ENCODE measurements around the gene UBE2I. TPM values are rescaled to one million over a fixed set of nuclear protein-coding genes. Genes with fewer than 3 reads are reported as not detected.
A peak's percentile ranks its signal among the peaks of the same experiment; 100 is the strongest.

The UBE2I gene
- total RNA-seq, 1 experiment from 2014 or later = 271 TPM

GRCh38 chr16:1349351-1349750, 39.9 kb downstream of the UBE2I start:
- H2AFZ ChIP-seq = no peak overlapping the region
- ChIA-PET POLR2A (ENCODE audit: unreplicated experiment) (no interaction called here), CTCF (no interaction called here)
- H3K9me3 ChIP-seq (ENCODE audit: insufficient read depth, low read depth) = no peaks in the 10 kb centered on the region
- H3K27me3 ChIP-seq (ENCODE audit: insufficient read depth, low read depth) = no peaks in the 10 kb centered on the region
- H3K4me2 ChIP-seq = no peak overlapping the region
- H3F3A ChIP-seq (ENCODE audit: insufficient read depth, low read depth) = peaks cover 8% of the 10 kb centered on the region; the same call in 1 of the 2 replicates
- no peak for DNase-seq
- intact Hi-C loops (cut with micrococcal nuclease; ENCODE audit: unreplicated experiment) = no loop called here
- no peak overlapping the region for H3K27ac ChIP-seq
- 0 out of 2 replicates have a peak, but pooled peaks cover 3% of the 10 kb centered on the region for H4K20me1 ChIP-seq (ENCODE audit: insufficient read depth)
- no peak overlapping the region for H3K4me3 ChIP-seq
- H3K79me2 ChIP-seq (ENCODE audit: low read depth) = peaks cover 39% of the 10 kb centered on the region
- H3K4me1 ChIP-seq (replicated peaks; ENCODE audit: insufficient read depth) = peaks cover 17% of the 10 kb centered on the region
- BruUV-seq (replicated peaks) = no TSS peak
- H3K9me2 ChIP-seq (ENCODE audit: insufficient read depth) = no peaks in the 10 kb centered on the region
- TF ChIP-seq EZH2 (IDR thresholded peaks at IDR 0.05; ENCODE audit: low read depth) = no peak
- H3K36me3 ChIP-seq (ENCODE audit: low read depth) = no peaks in the 10 kb centered on the region

GRCh38 chr16:1349951-1350350, 40.5 kb downstream of the UBE2I start:
- H3K79me2 ChIP-seq (ENCODE audit: low read depth) = peaks cover 44% of the 10 kb centered on the region
- TF ChIP-seq CTCF (conservative IDR thresholded peaks at IDR 0.05) = no peak
- TF ChIP-seq EZH2 (IDR thresholded peaks at IDR 0.05; ENCODE audit: low read depth) = no peak
- TSS peak; percentile 43 for BruUV-seq (replicated peaks)
- no peaks in the 10 kb centered on the region for H3K36me3 ChIP-seq (ENCODE audit: low read depth)
- CTCF ChIA-PET = no interaction called here
- peak overlapping the region; percentile 95; the same call in 1 of the 2 replicates for H3K4me2 ChIP-seq
- H2AFZ ChIP-seq = no peak overlapping the region
- H3K4me3 ChIP-seq = no peak overlapping the region
- H3K4me1 ChIP-seq (replicated peaks; ENCODE audit: insufficient read depth) = peaks cover 17% of the 10 kb centered on the region
- H3F3A ChIP-seq (ENCODE audit: insufficient read depth, low read depth) = peaks cover 8% of the 10 kb centered on the region; the same call in 1 of the 2 replicates
- no peaks in the 10 kb centered on the region for H3K9me2 ChIP-seq (ENCODE audit: insufficient read depth)
- POLR2A ChIA-PET (ENCODE audit: unreplicated experiment) = no interaction called here
- 0 out of 2 replicates have a peak, but pooled peaks cover 6% of the 10 kb centered on the region for H4K20me1 ChIP-seq (ENCODE audit: insufficient read depth)
- no peak overlapping the region for H3K27ac ChIP-seq
- H3K27me3 ChIP-seq (ENCODE audit: insufficient read depth, low read depth) = no peaks in the 10 kb centered on the region
- no peaks in the 10 kb centered on the region for H3K9me3 ChIP-seq (ENCODE audit: insufficient read depth, low read depth)
- no peak for DNase-seq
- intact Hi-C loops (cut with micrococcal nuclease; ENCODE audit: unreplicated experiment) = no loop called here

- Histone ChIP-seq H3K27ac (no peak overlapping the region), H3K36me3 (ENCODE audit: low read depth) (no peaks in the 10 kb centered on the region), H3K4me2 (peak overlapping the region; percentile 95), H3K9me3 (ENCODE audit: insufficient read depth, low read depth) (no peaks in the 10 kb centered on the region), H3K79me2 (ENCODE audit: low read depth) (peaks cover 51% of the 10 kb centered on the region), H3K4me1 (replicated peaks; ENCODE audit: insufficient read depth) (peaks cover 17% of the 10 kb centered on the region), H3F3A (ENCODE audit: insufficient read depth, low read depth) (peaks cover 8% of the 10 kb centered on the region; the same call in 1 of the 2 replicates), H3K9me2 (ENCODE audit: insufficient read depth) (no peaks in the 10 kb centered on the region), H3K4me3 (peak overlapping the region; percentile 96), H2AFZ (no peak overlapping the region), H3K27me3 (ENCODE audit: insufficient read depth, low read depth) (no peaks in the 10 kb centered on the region), H4K20me1 (ENCODE audit: insufficient read depth) (0 out of 2 replicates have a peak, but pooled peaks cover 6% of the 10 kb centered on the region)
- POLR2A ChIA-PET (ENCODE audit: unreplicated experiment) = no interaction called here
- no peak for DNase-seq
- CTCF ChIA-PET = no interaction called here
- TF ChIP-seq EZH2 (IDR thresholded peaks at IDR 0.05; ENCODE audit: low read depth) (no peak), CTCF (conservative IDR thresholded peaks at IDR 0.05) (no peak)
- intact Hi-C loops (cut with micrococcal nuclease; ENCODE audit: unreplicated experiment) = no loop called here
- no TSS peak for BruUV-seq (replicated peaks)
Measured at GRCh38 chr16:1350691-1351090, 41.3 kb downstream of the UBE2I start.

- Histone ChIP-seq H3K9me2 (ENCODE audit: insufficient read depth) (no peaks in the 10 kb centered on the region), H3K36me3 (ENCODE audit: low read depth) (no peaks in the 10 kb centered on the region), H3K27me3 (ENCODE audit: insufficient read depth, low read depth) (no peaks in the 10 kb centered on the region), H4K20me1 (ENCODE audit: insufficient read depth) (peaks cover 9% of the 10 kb centered on the region; the same call in 1 of the 2 replicates), H3K4me1 (replicated peaks; ENCODE audit: insufficient read depth) (peaks cover 17% of the 10 kb centered on the region), H3F3A (ENCODE audit: insufficient read depth, low read depth) (peaks cover 8% of the 10 kb centered on the region; the same call in 1 of the 2 replicates), H2AFZ (peak overlapping the region; percentile 71; the same call in 1 of the 2 replicates), H3K4me2 (peak overlapping the region; percentile 95), H3K27ac (no peak overlapping the region), H3K79me2 (ENCODE audit: low read depth) (peaks cover 56% of the 10 kb centered on the region), H3K9me3 (ENCODE audit: insufficient read depth, low read depth) (no peaks in the 10 kb centered on the region), H3K4me3 (peak overlapping the region; percentile 96)
- POLR2A ChIA-PET (ENCODE audit: unreplicated experiment) = no interaction called here
- DNase-seq = no peak
- BruUV-seq (replicated peaks) = no TSS peak
- intact Hi-C loops (cut with micrococcal nuclease; ENCODE audit: unreplicated experiment) = no loop called here
- CTCF ChIA-PET = no interaction called here
- no peak for TF ChIP-seq CTCF (conservative IDR thresholded peaks at IDR 0.05)
- TF ChIP-seq EZH2 (IDR thresholded peaks at IDR 0.05; ENCODE audit: low read depth) = no peak
Measured at GRCh38 chr16:1351215-1351581, 41.8 kb downstream of the UBE2I start.
